GM21381 (cell line): ENCODE results near the gene KIF1C.
"Not testable (repeated sequence)": the region's sequence is repeated elsewhere in the genome, so short reads cannot be mapped to it uniquely, and the experiment has no call there.

Experiments used
- ATAC-seq: cut with Tn5 transposase; IDR thresholded peaks from one replicate; pipeline ENCODE4 v1.9.1; 2021; ENCODE audit warnings: mild to moderate bottlenecking, moderate library complexity; ENCODE audit not compliant: unreplicated experiment

The KIF1C gene

GRCh38 chr17:5042157-5043022 lies 44.6 kb downstream of the KIF1C start:
- no peak for ATAC-seq

GRCh38 chr17:5043524-5043923 lies 45.8 kb downstream of the KIF1C start:
- ATAC-seq, result no peak

GRCh38 chr17:5044630-5045029 lies 46.9 kb downstream of the KIF1C start:
- ATAC-seq, result no peak

- no peak for ATAC-seq
These were observed 47.7 kb downstream of the KIF1C start for GRCh38 chr17:5045496-5045895.

- ATAC-seq, result no peak
These were observed 49.7 kb downstream of the KIF1C start for GRCh38 chr17:5047446-5047845.

- ATAC-seq, result no peak
These were observed 51.6 kb downstream of the KIF1C start for GRCh38 chr17:5049314-5049841.

- ATAC-seq, result no peak
These were observed 52.5 kb downstream of the KIF1C start for GRCh38 chr17:5050278-5050677.

- no peak for ATAC-seq
These were observed 57.8 kb downstream of the KIF1C start for GRCh38 chr17:5055543-5055942.

- no peak for ATAC-seq
These were observed 67.5 kb downstream of the KIF1C start for GRCh38 chr17:5065227-5065744.

GRCh38 chr17:5068236-5068635 lies 70.5 kb downstream of the KIF1C start:
- no peak for ATAC-seq

- ATAC-seq, result no peak
These were observed 72.0 kb downstream of the KIF1C start for GRCh38 chr17:5069724-5070123.

- ATAC-seq, result not testable (repeated sequence)
These were observed 77.7 kb downstream of the KIF1C start for GRCh38 chr17:5075472-5075871.

- ATAC-seq, result not testable (repeated sequence)
These were observed 79.5 kb downstream of the KIF1C start for GRCh38 chr17:5077275-5077674.

- ATAC-seq, result no peak
These were observed 80.0 kb downstream of the KIF1C start for GRCh38 chr17:5077781-5078105.
